GM15510 (cell line): ENCODE measurements around the gene SORBS2.

ENCODE experiments used
- POLR2A ChIP-seq: IDR thresholded peaks from 3 replicates; pipeline ENCODE4 v1.6.1; 2011; ENCODE audit warnings: borderline replicate concordance; ENCODE audit not compliant: insufficient read length; ENCODE audit errors: extremely low read depth

The SORBS2 gene

DNA sequence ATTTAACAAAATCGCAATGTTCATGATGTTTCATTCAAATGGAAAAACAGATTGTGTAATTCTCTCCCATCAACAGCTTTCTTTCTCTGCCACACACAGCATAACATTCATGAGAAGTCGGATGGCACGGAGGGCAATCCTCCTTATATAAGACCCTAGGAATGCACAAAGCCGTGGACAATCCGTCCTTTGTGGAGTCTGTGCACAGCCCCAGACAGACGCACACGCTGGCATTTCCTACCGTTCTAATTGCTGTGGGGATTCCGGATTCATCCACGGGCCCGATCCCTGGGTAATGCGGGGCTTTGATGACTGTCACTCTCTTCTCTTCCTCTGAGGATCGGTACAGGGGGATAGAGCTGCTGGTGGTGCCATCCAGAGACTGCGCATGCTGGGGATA is 154.8 kb downstream of the SORBS2 start:
- no peak for TF ChIP-seq POLR2A

DNA sequence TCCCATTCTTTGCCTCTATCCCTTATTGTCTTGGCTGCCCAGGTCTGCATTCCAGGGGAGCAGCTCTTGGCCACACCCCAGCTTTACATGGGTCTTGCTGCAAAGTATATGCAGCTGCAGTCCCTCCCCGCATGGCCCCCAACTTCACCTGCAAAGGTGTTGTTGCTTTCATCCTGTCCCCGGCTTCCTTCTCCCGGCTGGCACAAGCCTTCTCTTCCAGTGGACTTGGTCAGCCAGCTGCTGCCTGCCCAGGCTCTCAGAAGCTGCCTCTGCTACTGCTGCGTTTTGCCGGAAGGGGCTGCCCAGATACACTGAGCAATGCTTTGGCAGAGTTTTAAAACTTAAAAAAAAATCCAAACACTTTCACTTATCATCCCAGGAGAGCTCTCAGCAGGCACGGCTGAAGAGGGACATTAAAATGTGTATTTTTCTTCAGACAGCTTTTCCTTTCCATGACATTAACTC is 155.5 kb downstream of the SORBS2 start:
- no peak for TF ChIP-seq POLR2A

DNA sequence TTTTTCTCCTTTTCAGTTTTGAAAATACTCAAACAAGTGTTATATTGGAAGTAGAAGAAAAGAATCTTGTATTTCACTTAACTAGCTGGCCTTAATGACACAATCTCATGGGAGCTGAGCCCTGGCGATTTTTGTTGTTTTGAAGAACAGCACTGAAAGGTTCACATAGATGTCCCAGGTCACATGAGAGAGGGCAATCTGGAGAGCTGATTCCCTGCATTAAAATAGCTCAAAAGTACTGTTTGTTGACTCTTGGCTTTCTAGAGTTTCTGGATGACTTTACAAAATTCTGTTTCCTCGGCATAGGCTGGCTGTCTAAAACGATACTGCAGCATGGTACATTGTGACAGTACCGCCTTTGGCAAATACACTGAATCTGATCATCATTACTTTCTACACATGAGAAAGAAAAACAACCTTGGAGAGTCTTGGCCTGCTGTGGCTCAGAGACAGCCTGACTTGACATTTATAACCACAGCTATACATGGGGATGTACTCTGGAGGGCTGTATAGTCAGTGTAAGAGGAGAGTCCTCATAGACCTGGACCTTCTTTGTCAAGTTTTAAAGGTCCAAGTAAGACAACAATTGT is 156.9 kb downstream of the SORBS2 start:
- TF ChIP-seq POLR2A, result no peak

DNA sequence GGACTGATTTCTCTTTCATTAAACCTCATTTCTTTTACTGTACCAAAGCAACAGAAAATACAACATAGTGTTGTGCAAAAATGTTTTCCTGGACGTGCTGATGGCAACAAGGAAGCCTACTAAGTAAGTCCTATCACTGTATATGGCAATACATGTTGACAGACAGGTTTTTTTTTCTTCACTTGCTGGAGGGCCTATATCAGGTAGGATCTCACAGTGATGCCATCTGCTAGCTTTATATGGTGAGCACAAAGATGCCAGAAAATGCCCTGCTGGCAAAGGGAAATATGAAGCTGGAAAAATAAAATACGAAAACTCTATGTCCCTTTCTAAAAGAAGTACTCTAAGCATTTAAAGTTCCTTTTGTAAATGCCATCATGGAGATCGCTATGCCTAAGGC is 157.7 kb downstream of the SORBS2 start:
- no peak for TF ChIP-seq POLR2A

DNA sequence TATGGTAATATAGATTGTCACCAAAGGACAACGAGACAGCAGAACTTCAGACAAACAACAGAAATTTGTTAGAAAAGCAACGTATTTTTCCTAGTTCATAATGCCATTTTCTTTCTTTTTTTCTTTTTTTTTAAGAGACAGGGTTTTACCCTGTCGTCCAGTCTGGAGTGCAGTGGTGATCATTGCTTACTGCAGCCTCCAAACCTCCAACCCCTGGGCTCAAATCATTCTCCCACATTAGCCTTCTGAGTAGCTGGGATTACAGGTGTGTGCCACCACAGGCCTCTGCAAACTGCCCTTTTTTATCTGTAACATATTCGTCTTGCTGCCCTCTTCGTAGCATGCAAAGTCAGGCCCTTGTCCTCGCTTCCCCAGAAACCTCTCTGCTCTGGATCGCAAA is 160.1 kb downstream of the SORBS2 start:
- TF ChIP-seq POLR2A, result no peak

DNA sequence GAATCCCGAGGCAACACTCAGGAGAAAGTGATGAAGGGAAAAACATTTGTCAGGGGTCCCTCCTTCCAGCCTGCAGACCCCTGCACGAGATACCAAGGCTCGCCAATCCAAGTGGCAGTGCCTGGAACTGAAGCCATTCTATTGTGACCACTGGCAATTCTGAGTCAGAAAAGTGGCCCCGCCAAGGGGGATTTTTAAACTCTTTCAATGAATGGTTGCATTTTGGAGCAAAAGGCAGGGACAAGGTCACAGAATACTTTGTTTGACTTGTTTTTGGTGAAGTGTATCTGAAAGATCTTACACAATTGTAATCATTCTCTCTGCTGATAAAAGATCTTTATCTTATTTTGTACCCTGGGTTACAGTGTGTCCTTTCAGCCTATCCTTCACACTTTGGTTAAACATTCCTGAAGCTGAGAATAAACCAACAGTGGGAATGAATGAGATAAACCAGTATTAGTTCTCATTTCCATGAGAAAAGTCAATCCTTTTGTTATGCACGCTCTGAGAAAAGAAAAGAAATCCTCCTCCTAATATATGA is 160.8 kb downstream of the SORBS2 start:
- no peak for TF ChIP-seq POLR2A

DNA sequence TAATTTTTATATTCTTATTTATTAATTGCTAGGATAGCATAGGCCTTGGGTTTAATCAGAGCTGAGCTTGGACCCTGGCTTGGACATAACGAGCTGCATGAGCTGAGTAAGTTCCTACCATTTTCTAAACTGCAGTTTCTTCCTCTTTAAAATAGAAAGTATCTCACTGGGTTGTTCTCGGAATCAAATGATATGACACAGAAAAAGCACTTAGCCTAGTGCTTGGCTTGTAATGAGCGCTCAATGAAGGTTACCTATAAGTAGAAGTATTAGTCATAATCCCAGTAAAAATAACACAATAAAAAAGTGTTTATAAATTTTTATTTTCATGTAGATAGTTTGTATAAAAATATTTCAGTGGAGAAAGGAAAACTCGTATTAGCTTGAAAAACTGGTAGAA is 163.4 kb downstream of the SORBS2 start:
- no peak for TF ChIP-seq POLR2A

DNA sequence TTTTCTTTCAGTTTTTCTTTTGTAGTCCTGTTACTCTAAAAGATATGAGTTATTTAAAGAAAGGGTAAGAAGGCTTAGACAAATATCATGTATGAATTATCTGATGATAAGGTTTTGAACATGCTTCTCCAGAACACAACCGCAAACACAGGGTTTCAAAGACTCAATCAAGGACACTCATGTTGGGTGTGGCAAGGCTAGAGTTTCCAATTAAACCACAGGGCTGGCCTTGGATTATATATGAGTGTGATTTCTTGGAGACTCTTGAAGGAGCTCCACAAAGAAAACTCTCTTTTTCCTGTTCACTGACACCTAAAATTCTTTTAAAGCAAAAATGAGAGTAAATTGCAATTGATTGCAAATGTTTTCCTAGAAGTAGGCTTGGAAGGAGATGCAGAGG is 166.6 kb downstream of the SORBS2 start:
- TF ChIP-seq POLR2A, result no peak

DNA sequence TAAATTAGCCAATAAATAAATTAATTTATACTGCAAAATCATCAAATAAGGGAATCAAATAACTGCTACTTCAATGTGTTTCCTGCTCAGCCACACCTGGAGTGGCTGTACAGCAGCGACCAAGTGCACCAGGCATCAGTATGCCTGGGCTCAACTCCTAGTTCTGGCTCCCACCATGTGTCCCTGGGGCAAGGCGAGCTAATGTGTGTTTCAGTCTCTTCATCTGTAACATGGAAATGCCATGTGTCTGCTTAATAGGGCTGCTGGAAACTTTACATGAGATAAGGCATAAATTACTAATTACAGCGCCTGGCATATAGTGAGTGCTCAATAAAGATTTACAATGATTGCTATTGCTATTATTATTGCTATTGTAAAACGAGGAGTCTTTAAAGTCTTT is 167.6 kb downstream of the SORBS2 start:
- no peak for TF ChIP-seq POLR2A

DNA sequence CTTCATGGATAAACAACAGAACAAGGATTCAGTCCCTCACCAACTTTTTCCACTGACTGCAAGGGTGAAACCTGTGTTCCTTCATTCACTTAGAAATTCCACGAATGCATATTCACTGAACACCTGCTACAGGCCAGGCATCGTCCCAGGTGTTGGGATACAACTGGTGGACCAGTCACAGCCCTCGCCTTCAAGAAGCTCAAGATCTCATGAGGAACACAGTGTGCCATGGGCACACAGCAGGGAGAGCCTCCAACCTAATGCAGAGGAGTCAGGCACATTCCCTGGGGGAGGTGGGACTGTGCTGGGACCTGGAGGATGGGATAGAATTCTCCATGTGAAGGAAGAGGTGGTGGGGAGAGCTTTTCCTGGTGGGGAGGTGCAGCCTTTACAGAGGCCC is 169.1 kb downstream of the SORBS2 start:
- TF ChIP-seq POLR2A, result no peak

DNA sequence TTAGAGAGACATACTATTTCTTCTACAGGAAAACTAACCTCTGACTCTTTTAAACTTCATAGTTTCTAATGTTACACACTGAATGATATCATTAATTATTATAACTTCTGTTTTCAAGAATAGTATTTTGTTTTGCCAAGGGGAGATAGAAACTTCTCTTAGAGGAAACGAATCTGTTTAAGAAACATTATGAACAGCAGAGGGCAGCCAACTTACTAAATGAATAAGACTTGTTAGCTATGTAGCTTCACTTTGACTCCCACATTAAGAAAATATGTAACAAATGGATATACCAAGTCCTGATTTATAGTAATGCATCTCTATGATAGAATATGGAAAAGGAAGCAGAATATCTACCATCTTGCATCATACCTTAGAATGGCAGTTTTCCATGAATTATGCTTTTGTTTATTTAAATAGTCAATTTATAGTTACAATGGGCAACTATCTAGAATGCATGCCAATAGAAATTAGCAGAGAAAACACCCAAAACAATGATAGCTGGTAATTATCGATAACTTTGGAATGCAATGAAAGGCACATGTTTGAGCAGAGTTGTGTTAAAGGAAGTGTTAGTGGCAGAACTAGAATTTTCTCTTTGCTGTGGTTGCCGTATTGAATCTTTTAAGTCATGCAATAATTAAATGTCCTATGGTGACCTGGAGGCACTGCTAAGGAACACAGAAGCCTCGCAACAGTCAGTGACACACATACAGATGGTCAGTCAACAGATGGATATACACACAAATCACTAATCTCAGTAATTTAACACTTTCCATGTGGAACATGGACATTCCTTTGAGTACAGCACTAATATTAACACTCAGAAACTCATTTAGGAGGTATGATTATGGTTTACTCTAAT is 171.0 kb downstream of the SORBS2 start:
- TF ChIP-seq POLR2A, result no peak

DNA sequence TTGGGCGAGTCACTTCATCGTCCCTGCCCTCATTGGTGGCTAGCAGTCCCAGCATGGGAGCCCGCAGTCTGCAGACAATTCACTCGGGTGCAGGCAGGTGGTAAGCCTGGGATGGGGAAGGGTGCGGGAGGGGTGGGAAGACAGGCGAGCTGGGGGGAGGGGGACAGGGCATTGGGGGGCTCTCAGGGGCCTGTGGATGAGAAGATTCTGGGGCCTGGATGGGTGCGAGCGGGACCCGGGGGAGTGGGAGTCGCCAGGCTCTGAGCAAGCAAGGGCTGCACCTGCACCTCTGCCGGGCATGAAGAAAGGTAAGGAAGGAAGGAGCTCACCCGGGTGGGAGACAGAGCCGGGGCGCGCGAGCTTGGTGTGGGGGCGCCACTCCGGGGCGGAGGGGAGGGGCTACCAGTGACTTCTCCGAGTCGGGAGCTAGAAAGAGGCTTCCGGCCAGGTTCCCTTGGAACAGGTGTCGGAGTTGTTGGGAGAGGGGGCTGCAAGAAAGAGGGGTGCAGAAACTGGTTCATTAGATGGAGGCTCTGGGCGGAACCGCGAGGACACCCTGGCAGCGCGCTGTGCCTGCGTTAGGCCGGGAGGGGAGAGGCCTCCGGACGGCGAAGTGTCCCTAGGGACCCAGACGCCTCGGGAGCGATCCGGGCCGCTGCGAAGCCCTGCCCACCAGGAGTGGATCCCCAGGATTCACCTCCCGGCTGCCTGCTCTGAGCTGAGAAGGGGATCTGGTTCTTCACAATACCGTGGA is 173.3 kb downstream of the SORBS2 start:
- TF ChIP-seq POLR2A, result no peak

DNA sequence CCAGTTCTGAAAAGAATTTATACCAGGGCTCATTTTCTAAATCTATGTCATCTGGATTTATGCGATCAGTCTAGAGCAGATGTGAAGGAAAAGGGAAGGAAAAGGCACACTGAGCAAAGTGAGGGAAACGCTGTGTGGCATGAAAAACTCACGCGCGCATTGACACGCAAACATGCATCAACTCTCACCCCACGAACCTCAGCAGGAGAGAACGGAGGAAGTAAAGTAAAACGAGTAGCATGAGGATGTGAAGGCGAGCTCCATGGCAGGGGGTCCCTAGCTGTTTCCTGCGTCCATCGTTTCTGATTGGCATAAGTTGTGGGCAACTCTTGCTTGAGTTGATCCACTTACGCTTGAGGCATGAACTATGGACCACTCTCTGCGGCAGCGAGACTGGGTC is 173.9 kb downstream of the SORBS2 start:
- no peak for TF ChIP-seq POLR2A

DNA sequence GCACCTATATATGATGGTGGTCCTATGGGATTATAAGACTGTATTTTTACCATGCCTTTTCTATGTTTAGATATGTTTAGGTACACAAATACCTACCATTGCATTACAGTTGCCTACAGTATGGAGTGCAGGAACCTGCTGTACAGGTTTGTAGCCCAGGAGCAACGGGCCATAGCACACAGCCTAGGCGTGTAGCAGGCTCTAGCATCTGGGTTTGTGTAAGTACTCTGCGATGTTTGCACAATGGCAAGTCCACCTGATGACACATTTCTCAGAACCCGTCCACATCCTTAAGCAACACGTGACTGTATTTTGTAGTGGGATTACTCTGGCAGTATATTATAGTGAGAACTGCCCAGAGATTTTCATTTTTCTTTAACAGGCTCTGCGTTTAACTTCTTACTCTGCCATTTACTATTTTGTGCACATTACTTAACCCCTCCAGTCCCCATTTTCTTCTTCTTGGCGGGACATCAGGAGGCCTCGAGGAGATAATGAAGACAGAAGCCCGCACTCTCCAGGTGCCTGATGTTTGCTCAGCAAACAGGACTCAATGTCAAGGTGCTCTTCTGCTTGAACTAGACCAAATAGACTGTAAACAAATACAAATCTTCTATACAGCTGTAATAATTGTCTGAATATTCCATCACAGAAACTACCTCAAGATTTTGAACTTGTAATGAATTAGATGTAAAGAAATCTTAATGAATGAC is 174.7 kb downstream of the SORBS2 start:
- no peak for TF ChIP-seq POLR2A
